Measurements from ENCODE around the gene CABLES1.
"Not testable (repeated sequence)": the region's sequence is repeated elsewhere in the genome, so short reads cannot be mapped to it uniquely, and the experiment has no call there.

The CABLES1 gene

GRCh38 chr18:23239350-23239692, 104.0 kb downstream of the CABLES1 start:
- H3K27ac ChIP-seq (ENCODE audit: poor library complexity, severe bottlenecking): no peak overlapping the region

DNA sequence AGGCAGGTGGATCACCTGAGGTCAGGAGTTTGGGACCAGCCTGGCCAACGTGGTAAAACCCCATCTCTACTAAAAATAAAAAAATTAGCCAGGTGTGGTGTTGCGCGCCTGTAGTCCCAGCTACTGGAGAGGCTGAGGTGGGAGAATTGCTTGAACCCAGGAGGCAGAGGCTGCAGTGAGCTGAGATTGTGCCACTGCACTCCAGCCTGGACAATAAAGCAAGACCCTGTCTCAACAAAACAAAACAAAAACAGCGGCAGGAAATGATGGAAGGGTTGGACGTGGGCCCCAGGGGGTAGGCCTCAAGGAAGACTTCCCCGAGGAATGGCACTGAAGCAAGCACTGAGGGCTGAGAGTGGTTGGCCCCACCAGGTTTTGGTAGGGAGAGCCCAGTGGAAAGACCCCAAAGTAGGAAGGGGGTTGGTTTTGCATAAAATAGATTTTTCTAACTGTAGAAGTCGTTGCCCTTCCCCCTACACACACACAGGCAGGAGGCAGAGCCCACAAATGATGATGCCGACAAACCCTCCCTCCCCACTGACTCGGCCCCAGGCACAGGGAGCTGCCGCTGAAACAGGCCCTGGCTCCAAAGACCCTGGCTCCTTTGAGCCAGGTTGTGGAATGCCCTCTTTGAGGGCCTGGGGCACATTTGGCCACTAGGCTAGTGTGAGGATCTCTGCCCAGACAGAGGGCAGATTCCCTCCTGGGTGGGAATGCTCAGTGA, 104.8 kb downstream of the CABLES1 start:
- DNase-seq (ENCODE audit: low spot score) (no peak), ATAC-seq (ENCODE audit: low read depth) (no peak)
- TF ChIP-seq, protein P1, sequence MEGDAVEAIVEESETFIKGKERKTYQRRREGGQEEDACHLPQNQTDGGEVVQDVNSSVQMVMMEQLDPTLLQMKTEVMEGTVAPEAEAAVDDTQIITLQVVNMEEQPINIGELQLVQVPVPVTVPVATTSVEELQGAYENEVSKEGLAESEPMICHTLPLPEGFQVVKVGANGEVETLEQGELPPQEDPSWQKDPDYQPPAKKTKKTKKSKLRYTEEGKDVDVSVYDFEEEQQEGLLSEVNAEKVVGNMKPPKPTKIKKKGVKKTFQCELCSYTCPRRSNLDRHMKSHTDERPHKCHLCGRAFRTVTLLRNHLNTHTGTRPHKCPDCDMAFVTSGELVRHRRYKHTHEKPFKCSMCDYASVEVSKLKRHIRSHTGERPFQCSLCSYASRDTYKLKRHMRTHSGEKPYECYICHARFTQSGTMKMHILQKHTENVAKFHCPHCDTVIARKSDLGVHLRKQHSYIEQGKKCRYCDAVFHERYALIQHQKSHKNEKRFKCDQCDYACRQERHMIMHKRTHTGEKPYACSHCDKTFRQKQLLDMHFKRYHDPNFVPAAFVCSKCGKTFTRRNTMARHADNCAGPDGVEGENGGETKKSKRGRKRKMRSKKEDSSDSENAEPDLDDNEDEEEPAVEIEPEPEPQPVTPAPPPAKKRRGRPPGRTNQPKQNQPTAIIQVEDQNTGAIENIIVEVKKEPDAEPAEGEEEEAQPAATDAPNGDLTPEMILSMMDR (IDR thresholded peaks at IDR 0.05; ENCODE audit: poor library complexity, severe bottlenecking): no peak
- Histone ChIP-seq H3K36me3 (ENCODE audit: low read depth) (no peaks in the 10 kb centered on the region), H3K9me3 (ENCODE audit: severe bottlenecking) (no peaks in the 10 kb centered on the region), H3K27ac (ENCODE audit: poor library complexity, severe bottlenecking) (no peak overlapping the region), H3K27me3 (ENCODE audit: insufficient read depth, poor library complexity, severe bottlenecking) (no peaks in the 10 kb centered on the region), H3K4me1 (ENCODE audit: insufficient read depth, poor library complexity, severe bottlenecking) (peaks cover 10% of the 10 kb centered on the region), H3K4me3 (ENCODE audit: severe bottlenecking) (no peak overlapping the region)

More at GRCh38 chr18:23239350-23239692, 104.0 kb downstream of the CABLES1 start:
- Histone ChIP-seq H3K4me3 (ENCODE audit: severe bottlenecking) (no peak overlapping the region), H3K36me3 (ENCODE audit: low read depth) (no peaks in the 10 kb centered on the region), H3K9me3 (ENCODE audit: severe bottlenecking) (no peaks in the 10 kb centered on the region), H3K4me1 (ENCODE audit: insufficient read depth, poor library complexity, severe bottlenecking) (peaks cover 10% of the 10 kb centered on the region), H3K27me3 (ENCODE audit: insufficient read depth, poor library complexity, severe bottlenecking) (no peaks in the 10 kb centered on the region)
- TF ChIP-seq, protein P1 (IDR thresholded peaks at IDR 0.05; ENCODE audit: poor library complexity, severe bottlenecking): no peak
- ATAC-seq (ENCODE audit: low read depth) (no peak), DNase-seq (ENCODE audit: low spot score) (no peak)

DNA sequence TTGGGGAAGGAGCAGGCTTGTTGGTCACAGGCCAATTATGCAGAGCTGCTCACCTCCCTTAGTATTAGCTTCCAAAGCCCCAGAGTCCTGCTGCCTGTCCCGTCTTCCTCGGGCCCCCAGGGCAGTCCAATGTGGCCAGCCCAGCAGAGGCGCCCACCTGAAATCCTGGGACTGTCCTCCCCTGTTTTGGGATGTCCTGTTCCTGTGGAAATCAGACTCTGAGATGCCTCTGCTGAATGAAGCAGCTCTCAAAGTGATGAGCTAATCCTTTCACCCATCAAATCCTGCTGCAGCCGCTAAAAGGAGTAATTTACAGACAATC, 105.3 kb downstream of the CABLES1 start:
- H3K27ac ChIP-seq (ENCODE audit: poor library complexity, severe bottlenecking): no peak overlapping the region
- TF ChIP-seq, protein P1 (IDR thresholded peaks at IDR 0.05; ENCODE audit: poor library complexity, severe bottlenecking): no peak
- ATAC-seq (ENCODE audit: low read depth) (no peak), DNase-seq (ENCODE audit: low spot score) (no peak)
- H3K27me3 ChIP-seq (ENCODE audit: insufficient read depth, poor library complexity, severe bottlenecking): no peaks in the 10 kb centered on the region
- no peaks in the 10 kb centered on the region for H3K36me3 ChIP-seq (ENCODE audit: low read depth)
- no peaks in the 10 kb centered on the region for H3K9me3 ChIP-seq (ENCODE audit: severe bottlenecking)
- H3K4me3 ChIP-seq (ENCODE audit: severe bottlenecking): no peak overlapping the region
- peaks cover 10% of the 10 kb centered on the region for H3K4me1 ChIP-seq (ENCODE audit: insufficient read depth, poor library complexity, severe bottlenecking)

- H3K4me3 ChIP-seq (ENCODE audit: severe bottlenecking); H3K36me3 ChIP-seq (ENCODE audit: low read depth); H3K9me3 ChIP-seq (ENCODE audit: severe bottlenecking); DNase-seq (ENCODE audit: low spot score); H3K27ac ChIP-seq (ENCODE audit: poor library complexity, severe bottlenecking); ATAC-seq (ENCODE audit: low read depth); H3K27me3 ChIP-seq (ENCODE audit: insufficient read depth, poor library complexity, severe bottlenecking): not testable (repeated sequence)
- peaks cover 10% of the 10 kb centered on the region for H3K4me1 ChIP-seq (ENCODE audit: insufficient read depth, poor library complexity, severe bottlenecking)
Measured at GRCh38 chr18:23241833-23242496, 106.7 kb downstream of the CABLES1 start.

DNA sequence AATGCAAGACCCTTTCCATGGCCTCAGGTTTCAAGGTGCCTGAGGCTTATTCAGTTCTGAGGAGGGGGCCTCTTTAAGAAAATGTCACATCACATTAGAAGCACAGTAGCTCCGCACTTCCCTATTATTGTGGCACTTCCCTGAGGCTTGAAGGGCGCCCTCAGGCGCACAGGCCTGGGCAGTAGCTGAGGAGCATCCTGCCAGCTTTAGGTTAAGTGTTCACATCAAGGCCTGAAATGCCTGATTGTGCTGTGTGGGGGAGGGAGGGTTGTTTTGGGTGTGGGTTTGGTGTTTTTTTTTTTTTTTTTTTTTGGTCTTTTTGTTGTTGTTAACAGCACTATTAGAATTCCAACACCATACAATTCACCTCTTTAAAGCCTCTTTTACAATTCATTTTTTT, 107.9 kb downstream of the CABLES1 start:
- TF ChIP-seq, protein P1 (IDR thresholded peaks at IDR 0.05; ENCODE audit: poor library complexity, severe bottlenecking): no peak
- no peak for ATAC-seq (ENCODE audit: low read depth)
- Histone ChIP-seq H3K9me3 (ENCODE audit: severe bottlenecking) (no peaks in the 10 kb centered on the region), H3K4me3 (ENCODE audit: severe bottlenecking) (no peak overlapping the region), H3K4me1 (ENCODE audit: insufficient read depth, poor library complexity, severe bottlenecking) (peaks cover 4% of the 10 kb centered on the region), H3K27ac (ENCODE audit: poor library complexity, severe bottlenecking) (no peak overlapping the region), H3K36me3 (ENCODE audit: low read depth) (no peaks in the 10 kb centered on the region), H3K27me3 (ENCODE audit: insufficient read depth, poor library complexity, severe bottlenecking) (no peaks in the 10 kb centered on the region)
- DNase-seq (ENCODE audit: low spot score): no peak

Data from RWPE2 (cell line).